ENCODE data around the gene ATXN3L. TPM values are rescaled to one million over a fixed set of nuclear protein-coding genes. Genes with fewer than 3 reads are reported as not detected.

Gene ATXN3L
- total RNA-seq, 2 experiments from 2014 or later = not detected

DNA sequence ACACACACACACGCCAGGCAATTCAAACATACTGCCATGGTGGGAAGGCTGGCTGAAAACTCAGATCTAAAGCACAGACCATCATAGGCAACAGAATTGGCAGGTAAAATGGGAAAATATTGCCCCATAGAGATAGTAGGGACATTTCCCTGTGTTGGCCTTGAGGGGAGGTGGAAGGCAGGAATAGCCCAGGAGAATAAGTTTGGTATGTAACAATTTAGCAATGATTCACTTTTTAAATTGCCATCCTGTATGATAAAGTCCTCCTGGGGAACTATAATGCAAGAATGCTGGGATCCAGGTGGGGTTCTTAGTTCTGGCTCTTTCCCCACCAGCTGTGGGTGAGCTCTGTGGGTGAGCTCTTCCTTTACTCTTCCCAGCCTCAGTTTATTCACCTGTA is 51.0 kb downstream of the ATXN3L start:
- H3K27ac ChIP-seq (ENCODE audit: low read depth, low read length, poor library complexity, severe bottlenecking) = no peak overlapping the region
- no peak overlapping the region for H2AFZ ChIP-seq (ENCODE audit: low read length)
- H3K79me2 ChIP-seq (ENCODE audit: insufficient read depth, low read depth, low read length) = no peaks in the 10 kb centered on the region
- H3K9me2 ChIP-seq (ENCODE audit: insufficient read depth, low read length) = no peaks in the 10 kb centered on the region
- H3K4me3 ChIP-seq (ENCODE audit: low read depth, low read length, poor library complexity, severe bottlenecking) = no peak overlapping the region
- ChIA-PET POLR2A (no interaction called here), CTCF (ENCODE audit: unreplicated experiment) (no interaction called here)
- H4K20me1 ChIP-seq (ENCODE audit: insufficient read depth, low read length) = no peaks in the 10 kb centered on the region
- no peak overlapping the region for H3K4me2 ChIP-seq (ENCODE audit: low read length)
- intact Hi-C loops (cut with micrococcal nuclease; ENCODE audit: unreplicated experiment) = no loop called here
- no peak for TF ChIP-seq CTCF (conservative IDR thresholded peaks at IDR 0.05; ENCODE audit: low read length)
- TF ChIP-seq EZH2phosphoT487 (IDR thresholded peaks at IDR 0.05; ENCODE audit: borderline replicate concordance, low read depth, low read length) = no peak
- DNase-seq (ENCODE audit: low spot score) = no peak
- H3K4me1 ChIP-seq (ENCODE audit: insufficient read depth, low read length, poor library complexity, severe bottlenecking) = no peaks in the 10 kb centered on the region
- H3K36me3 ChIP-seq (ENCODE audit: insufficient read depth, low read length) = no peaks in the 10 kb centered on the region
- BruUV-seq (replicated peaks) = no TSS peak
- H3K9me3 ChIP-seq (ENCODE audit: low read length) = no peaks in the 10 kb centered on the region

Other genes starting within 250 kb of the ATXN3L start
- gene EGFL6, start 249.5 kb upstream of the ATXN3L start, total RNA-seq (2014; rRNA removed; shearing (Covaris generic)) = not detected in 2 replicates
- gene EGFL6, start 249.5 kb upstream of the ATXN3L start, total RNA-seq (2022) = not detected in 2 replicates